K562 (cell line): Measurements from ENCODE around the gene GON7. TPM values are rescaled to one million over a fixed set of nuclear protein-coding genes. Genes with fewer than 3 reads are reported as not detected.
A peak's percentile ranks its signal among the peaks of the same experiment; 100 is the strongest.

Experiments used
- ATAC-seq: fragments of 200-7000 bp; cut with Tn5 transposase; 3 replicates; pipeline ENCODE4 v1.9.1; 2020; ENCODE audit warnings: moderate library complexity
- BruUV-seq: library from RNA; stranded (reverse); fragments of 400-500 nt; replicated peaks from 2 replicates; lab custom pipeline; 2021; lab: Mats Ljungman, UMichigan
- CTCF ChIA-PET: fragments of 300-600 bp; formaldehyde crosslinking; extraction: SDS; loops from one replicate; lab custom pipeline; 2021; ENCODE audit warnings: low intra/inter-chr PET ratio; lab: Yijun Ruan, JAX
- POLR2A ChIA-PET: fragments of 300-600, 350-650 bp; sonication (Branson Sonifier 250); formaldehyde crosslinking; extraction: SDS; loops from one replicate; lab custom pipeline; 2021; ENCODE audit warnings: antibody characterized with exemption, inconsistent platforms; lab: Yijun Ruan, JAX
- DNase-seq, 4 experiments: peaks; one replicate each; pipeline versions ENCODE4 v3.0.0 to v3.0.0-alpha.2; 2011 to 2018; ENCODE audit warnings: low spot score in 3 of 4, mixed read lengths in 3 of 4; ENCODE audit errors: extremely low read depth in 1 of 4
- FAIRE-seq: peaks from 2 replicates; lab custom pipeline; 2011; peaks lifted over from hg19 to GRCh38; lab: Jason Lieb, UNC
- H2AFZ ChIP-seq: 2 replicates; pipeline ENCODE4 v1.6.0; 2011; ENCODE audit warnings: low read depth, low read length, control low read depth, inconsistent platforms
- H3K27ac ChIP-seq: fragments of 200-600 bp; 3 replicates; pipeline ENCODE4 v1.8.0; 2011; ENCODE audit warnings: low read depth, mild to moderate bottlenecking, control low read depth, inconsistent platforms, low read length, moderate library complexity, mixed read lengths; ENCODE audit errors: extremely low read depth
- H3K27me3 ChIP-seq, 2 experiments: fragments of 300-600 bp in 1 of 2; 2 replicates in 1 of 2; 3 replicates in 1 of 2; pipeline versions ENCODE4 v1.6.0 to v1.8.0; 2011; ENCODE audit warnings: inconsistent platforms in 2 of 2, low read length in 2 of 2, mild to moderate bottlenecking in 1 of 2, mixed read lengths in 1 of 2, moderate library complexity in 1 of 2; ENCODE audit not compliant: control insufficient read depth in 2 of 2, insufficient read depth in 2 of 2
- H3K36me3 ChIP-seq: fragments of 300-600 bp; 3 replicates; pipeline ENCODE4 v1.8.0; 2011; ENCODE audit warnings: mild to moderate bottlenecking, low read length, inconsistent platforms; ENCODE audit not compliant: control insufficient read depth, insufficient read depth
- H3K4me1 ChIP-seq, 2 experiments: fragments of 200-600 bp in 1 of 2; replicated peaks in 1 of 2; 2 replicates in 1 of 2; 3 replicates in 1 of 2; pipeline versions ENCODE4 v1.5.1 to v1.8.0; 2011; ENCODE audit warnings: inconsistent platforms in 2 of 2, low read length in 2 of 2, mild to moderate bottlenecking in 1 of 2, mixed read lengths in 1 of 2, moderate library complexity in 1 of 2; ENCODE audit not compliant: control insufficient read depth in 2 of 2, insufficient read depth in 2 of 2
- H3K4me2 ChIP-seq: 2 replicates; pipeline ENCODE4 v1.6.1; 2011; ENCODE audit warnings: low read length, control low read depth, inconsistent platforms, mixed read lengths; ENCODE audit not compliant: insufficient read depth
- H3K4me3 ChIP-seq: fragments of 200-600 bp; sonication (generic), shearing (Covaris generic); 2 replicates; pipeline ENCODE4 v1.5.1; 2016; ENCODE audit warnings: control low read depth, inconsistent platforms
- H3K79me2 ChIP-seq: fragments of 200-600 bp; 3 replicates; pipeline ENCODE4 v1.8.0; 2011; ENCODE audit warnings: low read length, inconsistent platforms; ENCODE audit not compliant: control insufficient read depth, insufficient read depth
- H3K9ac ChIP-seq, 2 experiments: 2 replicates each; pipeline versions ENCODE4 v1.6.0 to v1.6.1; 2011; ENCODE audit warnings: low read depth in 2 of 2, low read length in 2 of 2, control low read depth in 1 of 2, inconsistent platforms in 1 of 2, mild to moderate bottlenecking in 1 of 2, mixed read lengths in 1 of 2; ENCODE audit not compliant: insufficient read depth in 1 of 2
- H3K9me1 ChIP-seq: one replicate; pipeline ENCODE4 v1.6.0; 2011; ENCODE audit warnings: inconsistent platforms, mild to moderate bottlenecking, low read length, moderate library complexity; ENCODE audit not compliant: control insufficient read depth, insufficient read depth
- H3K9me3 ChIP-seq: replicated peaks from 2 replicates; pipeline ENCODE4 v1.5.1; 2011; ENCODE audit warnings: low read depth, low read length, inconsistent platforms; ENCODE audit not compliant: control insufficient read depth, insufficient read depth
- H4K20me1 ChIP-seq: replicated peaks from 2 replicates; pipeline ENCODE4 v1.6.1; 2011; ENCODE audit warnings: low read length, inconsistent platforms, mixed read lengths; ENCODE audit not compliant: control insufficient read depth, insufficient read depth
- ARID2 ChIP-seq: fragments of 450-650 bp; IDR thresholded peaks from 2 replicates; pipeline ENCODE4 v1.6.1; 2017; ENCODE audit warnings: antibody characterized with exemption, mild to moderate bottlenecking
- E2F8 ChIP-seq: fragments of 450-650 bp; IDR thresholded peaks from 2 replicates; pipeline ENCODE4 v1.7.1; 2018; ENCODE audit warnings: mild to moderate bottlenecking, low read depth; ENCODE audit not compliant: partially characterized antibody
- KAT8 ChIP-seq: fragments of 450-650 bp; IDR thresholded peaks from 2 replicates; pipeline ENCODE4 v1.6.1; 2016; ENCODE audit warnings: low read depth, mild to moderate bottlenecking
- NCOA4 ChIP-seq: fragments of 450-650 bp; IDR thresholded peaks from 2 replicates; pipeline ENCODE4 v1.6.1; 2018; ENCODE audit warnings: mild to moderate bottlenecking; ENCODE audit not compliant: partially characterized antibody
- NELFE ChIP-seq: IDR thresholded peaks from 2 replicates; pipeline ENCODE4 v1.6.1; 2011; ENCODE audit warnings: mild to moderate bottlenecking; ENCODE audit not compliant: insufficient read depth, insufficient read length
- RFX5 ChIP-seq: IDR thresholded peaks from 2 replicates; pipeline ENCODE4 v1.6.1; 2011; ENCODE audit warnings: low read depth, mild to moderate bottlenecking, improper control_type of control experiment, low read length
- TGIF2 ChIP-seq: sonication (generic); formaldehyde crosslinking; IDR thresholded peaks from 2 replicates; pipeline ENCODE4 v1.8.1; 2022; ENCODE audit warnings: mild to moderate bottlenecking, missing genetic modification reagents, moderate library complexity
- ZBTB17 ChIP-seq: fragments of 450-650 bp; formaldehyde crosslinking; IDR thresholded peaks from 2 replicates; pipeline ENCODE4 v1.4.0; 2020; ENCODE audit warnings: mild to moderate bottlenecking
- ZNF121 ChIP-seq: sonication (generic); formaldehyde crosslinking; conservative IDR thresholded peaks from 2 replicates; pipeline ENCODE4 v1.8.0; 2022; ENCODE audit warnings: missing genetic modification reagents
- ZNF24 ChIP-seq: fragments of 450-650 bp; IDR thresholded peaks from 2 replicates; pipeline ENCODE4 v1.6.1; 2016
- WGBS: fragments of 100-300 bp; shearing (Covaris generic); methylation state at CpG from one replicate; pipeline ENCODE4 v1.1.6; 2016; ENCODE audit warnings: low coverage, mixed read lengths; ENCODE audit not compliant: insufficient coverage; ENCODE audit errors: missing lambda C conversion rate; 5-methylcytosine and 5-hydroxymethylcytosine counted together
- in situ Hi-C: fragments of 300-500 bp; cut with MboI; formaldehyde crosslinking; loops from 4 replicates; pipeline ENCODE4 v1.15.0; 2018; ENCODE audit warnings: inconsistent platforms, mixed read lengths
- intact Hi-C: fragments of 100-400 bp; cut with micrococcal nuclease; formaldehyde crosslinking; loops from 2 replicates; pipeline ENCODE4 v1.14.2; 2022
- polyA plus RNA-seq, 8 experiments: library from polyadenylated mRNA; depleted of rRNA in 4 of 8; stranded (reverse) in 5 of 8; unstranded in 3 of 8; fragments of >200 nt; fragmentation: Nextera tagmentation in 2 of 8; fragmentation: Illumina TruSeq in 1 of 8; extraction: Ambion mirVana in 2 of 8; extraction: Trizol in 1 of 8; gene quantifications; 2 replicates each; pipeline versions ENCODE4 v1.2.1 to v1.2.3, GENCODE V29; 2011 to 2014; ENCODE audit warnings: inconsistent platforms in 1 of 8, missing spikeins in 1 of 8
- total RNA-seq, 7 experiments: library from RNA; depleted of rRNA in 6 of 7; stranded (reverse); fragments of >200 nt in 6 of 7; fragmentation: Illumina TruSeq in 2 of 7; extraction: Trizol in 2 of 7; gene quantifications; 2 replicates each; pipeline versions ENCODE4 v1.2.1 to v1.2.3, GENCODE V29; 2011 to 2021; ENCODE audit warnings: low replicate concordance in 1 of 7

GON7 gene
- total and polyA plus RNA-seq, 9 of the 15 experiments (the other 6 are each of a cell fraction or from before 2014, with no cell fraction given), result 13.7 to 34.0 (median 23.9) TPM

GRCh38 chr14:93199031-93199430 is 7.8 kb downstream of the GON7 start (continued):
- TF ChIP-seq E2F8 (no peak), KAT8 (no peak), TGIF2 (CRISPR knock-in tag) (no peak), NELFE (no peak), ZBTB17 (CRISPR knock-in tag) (no peak)

GRCh38 chr14:93195316-93195999 is 11.4 kb downstream of the GON7 start:
- in situ Hi-C loops, result no loop called here

More at GRCh38 chr14:93195316-93195999, 11.4 kb downstream of the GON7 start:
- Histone ChIP-seq H3K27me3 (no peaks in the 10 kb centered on the region), H3K4me1 (no peaks in the 10 kb centered on the region; a peak in 2 of 5 replicates), H3K4me3 (no peak overlapping the region), H3K4me2 (no peak overlapping the region), H3K79me2 (no peaks in the 10 kb centered on the region), H3K9me1 (no peaks in the 10 kb centered on the region), H4K20me1 (no peaks in the 10 kb centered on the region), H2AFZ (no peak overlapping the region), H3K36me3 (peaks cover 5% of the 10 kb centered on the region; the same call in 1 of the 3 replicates), H3K27ac (no peak overlapping the region), H3K9me3 (no peaks in the 10 kb centered on the region), H3K9ac (no peak overlapping the region)
- POLR2A ChIA-PET, result interaction anchor here (0.6 kb wide), 1 partner anchor 11 kb away, joined by 4 read pairs; the partner anchor contains the start of genes LYSET and MOAP1
- CTCF ChIA-PET, result no interaction called here
- intact Hi-C loops, result no loop called here
- no peak for ATAC-seq
- DNase-seq, result no peak
- WGBS, result 78% methylated on average over 1 of the region's 1 CpG
- no peak for TF ChIP-seq ARID2
- TF ChIP-seq RFX5, result no peak
- no peak for TF ChIP-seq NCOA4
- peak; percentile 53; the same call in 1 of the 2 replicates for TF ChIP-seq ZNF121 (CRISPR knock-in tag)
- TF ChIP-seq ZNF24, result no peak
- BruUV-seq, result no TSS peak
- FAIRE-seq, result no peak
